CD1c-positive myeloid dendritic cell (primary cell): ENCODE results near the gene UBE2G2.

Source experiments
- DNase-seq: peaks from one replicate; pipeline ENCODE4 v3.0.0-alpha.2; 2016; ENCODE audit errors: extremely low spot score

UBE2G2 gene

DNA sequence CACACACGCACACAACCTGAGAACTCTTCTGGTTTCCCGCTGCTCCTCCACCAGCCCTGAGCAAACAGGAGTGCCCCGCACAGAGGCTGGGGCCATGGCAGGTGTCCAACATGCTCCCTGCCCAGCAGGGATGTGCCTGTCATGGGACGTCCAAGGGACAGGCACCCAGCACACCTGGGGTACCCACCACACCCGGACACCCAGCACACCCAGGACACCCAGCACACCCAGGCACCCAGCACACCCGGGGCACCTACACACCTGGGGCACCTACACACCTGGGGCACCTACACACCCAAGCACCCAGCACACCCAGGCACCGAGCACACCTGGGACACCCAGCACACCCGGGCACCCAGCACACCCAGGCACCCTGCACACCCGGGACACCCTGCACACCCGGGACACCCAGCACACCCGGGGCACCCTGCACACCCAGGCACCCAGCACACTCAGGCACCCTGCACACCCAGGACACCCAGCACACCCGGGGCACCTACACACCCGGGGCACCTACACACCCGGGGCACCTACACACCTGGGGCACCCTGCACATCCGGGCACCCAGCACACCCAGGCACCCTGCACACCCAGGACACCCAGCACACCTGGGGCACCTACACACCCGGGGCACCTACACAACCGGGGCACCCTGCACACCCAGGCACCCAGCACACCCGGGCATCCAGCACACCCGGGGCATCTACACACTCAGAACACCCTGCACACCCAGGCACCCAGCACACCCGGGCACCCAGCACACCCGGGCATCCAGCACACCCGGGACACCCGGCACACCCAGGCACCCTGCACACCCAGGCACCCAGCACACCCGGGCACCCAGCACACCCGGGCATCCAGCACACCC, 37.9 kb downstream of the UBE2G2 start:
- DNase-seq: no peak

DNA sequence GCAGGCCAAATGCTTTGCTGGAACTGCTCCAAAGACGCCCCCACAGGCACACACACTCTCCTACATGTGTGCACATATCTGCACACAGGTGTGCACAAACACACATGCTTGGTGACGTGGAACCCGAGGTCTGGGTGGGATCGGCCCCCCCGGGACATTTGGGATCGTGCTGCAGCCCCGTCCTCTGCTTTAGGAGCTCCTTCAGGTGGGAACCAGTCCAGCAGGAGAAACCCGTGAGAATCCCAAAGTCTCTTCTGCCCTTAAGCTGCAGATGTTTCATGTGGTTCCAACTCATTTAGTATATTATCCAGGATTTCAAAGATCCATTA, 38.6 kb downstream of the UBE2G2 start:
- DNase-seq: no peak

DNA sequence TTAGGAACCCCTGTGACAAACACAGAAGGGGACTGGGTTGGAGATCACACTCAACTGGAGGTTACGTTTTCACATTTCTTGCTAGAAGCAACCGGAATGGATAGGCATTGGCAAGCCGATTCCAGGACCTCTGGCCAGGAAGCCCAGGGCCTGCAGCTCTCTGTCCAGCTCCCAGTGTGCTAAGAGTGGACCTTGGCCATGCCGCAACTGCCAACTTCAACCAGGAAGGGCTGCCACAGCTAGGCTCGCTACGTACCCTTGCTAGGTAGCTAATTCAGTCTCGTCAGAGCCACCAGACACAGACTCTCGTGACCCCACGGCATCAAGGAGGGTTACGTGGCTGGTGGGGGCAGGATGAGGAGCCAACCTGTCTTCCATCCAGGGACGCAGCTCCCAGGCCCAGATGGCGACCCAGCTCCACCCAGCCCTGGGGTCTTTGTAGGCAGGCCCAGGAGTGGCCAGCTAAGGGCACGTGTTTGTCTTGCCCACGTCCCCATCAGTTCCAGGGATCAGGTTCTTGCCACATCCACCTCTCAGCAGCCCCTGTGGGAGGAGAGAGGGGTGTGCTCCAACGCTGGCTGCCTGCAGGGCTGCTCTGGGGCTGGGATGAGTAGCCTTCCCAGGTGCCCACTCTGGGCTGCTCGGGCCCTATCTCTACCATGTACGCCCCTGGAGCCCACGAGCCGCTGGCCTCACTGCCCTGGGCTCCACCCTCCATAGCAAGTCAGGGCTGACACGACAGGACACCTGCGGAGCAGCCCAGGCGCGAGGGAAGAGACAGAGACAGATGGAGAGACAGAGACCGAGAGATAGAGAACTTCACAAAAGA, 39.2 kb downstream of the UBE2G2 start:
- DNase-seq: no peak

DNA sequence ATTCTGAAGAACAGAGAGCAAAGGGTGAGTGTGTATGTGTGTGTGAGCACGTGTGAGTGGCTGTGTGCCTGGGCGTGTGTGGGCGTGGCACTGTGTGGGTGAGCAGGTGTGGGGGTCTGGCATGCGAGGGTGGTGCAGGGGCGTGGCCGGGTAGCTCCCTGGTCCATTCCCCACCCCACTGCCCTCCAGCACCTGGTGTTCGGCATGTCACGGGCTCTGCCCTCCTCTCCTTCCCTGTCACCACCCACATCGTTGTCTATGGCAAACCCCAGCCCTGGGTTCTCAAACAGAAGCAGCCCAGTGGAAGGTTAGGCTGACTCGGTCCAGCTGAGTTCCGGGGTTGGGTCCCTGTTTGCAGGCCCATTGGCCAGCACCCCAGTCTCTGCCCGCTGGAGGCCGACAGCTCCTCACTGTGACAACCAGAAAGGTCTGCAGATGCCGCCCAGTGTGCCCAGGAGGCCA, 39.8 kb downstream of the UBE2G2 start:
- no peak for DNase-seq

DNA sequence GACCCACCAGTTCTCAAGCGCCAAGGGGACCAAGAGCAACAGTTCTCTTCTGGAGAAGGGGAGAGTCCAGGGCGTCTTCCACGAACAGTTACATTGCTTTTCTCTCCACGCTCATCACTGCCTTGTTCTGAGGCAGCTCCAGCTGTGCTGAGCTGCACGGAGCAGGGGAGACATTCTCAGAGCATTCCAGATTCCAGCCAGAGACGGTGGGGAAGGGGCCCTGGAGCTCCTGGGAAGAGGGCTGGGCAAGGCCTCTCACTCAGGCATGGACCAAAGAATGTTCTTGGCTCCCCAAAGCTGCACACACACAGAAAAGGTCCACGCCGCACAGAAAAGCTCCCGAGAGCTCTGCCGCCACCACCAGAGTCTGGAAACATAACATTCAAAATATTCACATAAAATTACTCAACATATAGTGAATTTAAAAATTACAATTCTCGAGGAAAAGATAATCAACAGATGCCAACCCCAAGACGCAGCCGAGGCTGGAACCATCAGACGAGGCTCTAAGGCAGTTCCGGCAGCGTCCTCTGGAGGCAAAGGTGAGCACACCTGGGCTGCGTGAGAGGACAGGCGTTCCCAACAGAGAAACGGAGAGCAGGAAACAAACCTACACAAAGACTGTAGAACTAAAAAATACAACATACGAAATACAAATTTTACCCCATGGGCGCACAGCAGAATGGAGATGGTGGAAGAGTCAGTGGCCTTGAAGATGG, 40.5 kb downstream of the UBE2G2 start:
- no peak for DNase-seq

DNA sequence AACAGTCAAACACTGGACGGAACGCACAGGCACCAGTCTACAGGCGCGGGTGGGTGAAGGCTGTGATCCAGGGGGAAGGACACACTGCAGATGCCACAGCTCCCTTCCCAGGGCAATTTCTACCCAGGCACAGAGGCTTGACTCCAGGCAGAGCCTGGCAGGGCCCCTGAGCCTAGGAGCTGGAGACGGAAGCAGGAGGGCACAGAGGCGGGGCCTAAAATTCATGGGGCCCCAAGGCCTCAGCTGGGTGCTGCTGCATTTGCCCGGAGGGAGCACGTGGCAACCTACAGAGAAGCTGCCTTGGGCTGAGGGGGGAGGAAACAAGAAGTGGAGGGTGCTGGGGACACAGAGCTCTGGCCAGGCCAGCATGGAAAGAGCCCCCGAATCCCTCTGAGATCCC, 41.2 kb downstream of the UBE2G2 start:
- DNase-seq: no peak

DNA sequence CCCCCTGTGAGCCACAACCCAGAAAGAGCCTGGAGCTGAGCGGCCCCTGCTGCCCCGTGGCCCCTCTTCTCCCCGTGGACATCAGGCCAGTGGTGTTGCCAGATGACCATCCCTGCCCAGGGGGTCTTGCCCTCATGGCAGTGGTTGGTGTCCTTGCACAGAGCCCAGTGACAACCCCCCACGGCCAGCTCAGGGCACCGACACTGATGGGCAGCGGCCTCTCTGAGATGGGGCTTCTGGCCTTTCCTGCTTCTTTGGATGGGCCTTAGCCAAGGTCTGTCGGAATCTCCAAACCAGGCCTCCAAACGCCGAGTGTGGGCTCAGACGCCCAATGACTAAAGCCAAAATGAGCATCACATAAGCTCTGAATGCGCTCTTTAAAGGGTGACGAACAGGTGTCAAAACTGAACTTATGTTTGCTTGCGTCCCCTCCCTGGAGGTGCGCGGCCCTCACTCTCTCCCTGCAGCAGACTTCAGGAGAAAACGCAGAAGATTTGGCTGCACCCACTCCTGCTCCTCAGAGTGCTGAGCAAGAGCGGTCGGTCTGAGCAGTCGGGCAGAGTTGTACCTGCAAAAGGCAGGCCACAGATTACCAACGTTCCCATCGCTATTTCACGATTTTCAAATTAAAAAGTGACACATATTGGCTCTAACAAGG, 41.9 kb downstream of the UBE2G2 start:
- no peak for DNase-seq

DNA sequence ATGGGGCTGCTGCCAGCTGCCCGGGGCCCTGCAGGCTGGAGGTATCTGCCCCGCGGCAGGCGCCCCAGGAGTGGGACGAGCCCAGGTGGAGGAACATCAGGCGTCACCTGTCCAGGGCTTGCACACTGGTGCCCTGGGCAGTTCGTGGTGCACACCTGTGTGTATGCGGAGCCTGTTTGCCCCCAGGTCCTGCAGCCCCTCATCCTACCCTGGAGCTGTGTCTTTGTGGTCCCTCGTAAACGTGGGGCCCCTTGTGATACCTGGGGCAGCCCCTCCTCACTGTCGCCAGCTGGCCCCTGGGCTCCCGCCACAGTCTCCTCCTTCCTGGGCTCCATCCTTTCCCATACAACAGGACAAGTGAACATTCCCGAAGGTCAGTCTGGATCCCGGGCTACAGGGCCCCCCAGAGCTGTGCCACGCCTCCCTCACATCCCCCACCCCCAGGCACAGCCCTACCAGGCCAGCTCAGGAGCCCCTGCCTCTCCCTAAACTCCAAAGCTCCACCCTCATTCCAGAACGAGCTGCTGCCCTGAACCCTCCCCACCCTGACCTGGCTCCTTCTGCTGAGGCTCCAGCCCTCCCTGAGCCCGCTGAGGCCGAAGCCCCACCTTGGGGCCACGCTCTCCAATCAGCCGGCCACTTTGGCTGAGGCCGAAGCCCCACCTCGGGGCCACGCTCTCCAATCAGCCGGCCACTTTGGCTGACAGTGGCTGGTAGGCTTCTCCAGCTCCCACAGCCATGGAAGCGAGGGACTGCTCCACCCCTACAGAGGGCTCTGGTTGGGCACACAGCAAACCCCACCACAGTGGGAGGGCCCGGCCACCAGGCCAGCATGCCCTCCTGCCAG, 42.6 kb downstream of the UBE2G2 start:
- DNase-seq: no peak

DNA sequence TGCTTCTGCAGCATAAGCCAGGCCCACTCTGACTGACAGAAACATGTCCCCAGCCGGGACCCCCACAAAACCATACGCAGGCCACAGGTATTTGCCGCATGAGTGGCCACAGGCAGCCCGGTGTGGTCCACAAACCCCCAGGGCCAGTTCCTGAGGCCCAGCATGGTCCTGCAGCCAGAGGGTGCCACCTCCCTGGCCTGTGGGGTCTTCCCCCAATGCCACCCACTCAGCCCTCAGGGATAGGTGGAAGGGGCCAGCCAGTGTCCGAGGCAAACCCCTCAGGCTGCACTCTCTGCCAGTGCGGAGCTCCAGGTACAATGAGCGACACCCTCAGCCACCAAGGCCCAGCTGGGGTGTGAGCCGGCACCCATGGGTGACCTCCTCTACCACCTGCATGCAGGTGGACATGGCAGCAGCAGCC, 43.5 kb downstream of the UBE2G2 start:
- no peak for DNase-seq

DNA sequence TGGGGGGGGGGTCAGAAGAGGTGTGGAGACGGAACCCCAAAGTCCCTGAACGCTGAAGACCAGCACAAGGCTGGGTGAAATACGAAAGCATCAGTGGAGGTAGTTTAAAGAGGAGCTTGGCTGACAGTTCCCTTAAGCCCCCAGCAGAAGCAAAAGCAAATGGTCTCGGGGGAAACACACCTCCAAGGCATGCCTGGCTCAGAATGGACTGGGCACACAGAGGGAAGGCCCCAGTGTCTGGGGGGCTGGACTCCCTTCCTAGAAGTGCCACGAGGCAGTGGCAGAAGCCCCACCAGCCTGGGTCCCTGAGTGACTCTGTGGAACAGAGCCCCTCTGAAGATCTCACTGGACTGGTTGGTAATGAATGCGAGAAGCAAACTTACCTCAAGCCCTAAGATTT, 43.9 kb downstream of the UBE2G2 start:
- no peak for DNase-seq

DNA sequence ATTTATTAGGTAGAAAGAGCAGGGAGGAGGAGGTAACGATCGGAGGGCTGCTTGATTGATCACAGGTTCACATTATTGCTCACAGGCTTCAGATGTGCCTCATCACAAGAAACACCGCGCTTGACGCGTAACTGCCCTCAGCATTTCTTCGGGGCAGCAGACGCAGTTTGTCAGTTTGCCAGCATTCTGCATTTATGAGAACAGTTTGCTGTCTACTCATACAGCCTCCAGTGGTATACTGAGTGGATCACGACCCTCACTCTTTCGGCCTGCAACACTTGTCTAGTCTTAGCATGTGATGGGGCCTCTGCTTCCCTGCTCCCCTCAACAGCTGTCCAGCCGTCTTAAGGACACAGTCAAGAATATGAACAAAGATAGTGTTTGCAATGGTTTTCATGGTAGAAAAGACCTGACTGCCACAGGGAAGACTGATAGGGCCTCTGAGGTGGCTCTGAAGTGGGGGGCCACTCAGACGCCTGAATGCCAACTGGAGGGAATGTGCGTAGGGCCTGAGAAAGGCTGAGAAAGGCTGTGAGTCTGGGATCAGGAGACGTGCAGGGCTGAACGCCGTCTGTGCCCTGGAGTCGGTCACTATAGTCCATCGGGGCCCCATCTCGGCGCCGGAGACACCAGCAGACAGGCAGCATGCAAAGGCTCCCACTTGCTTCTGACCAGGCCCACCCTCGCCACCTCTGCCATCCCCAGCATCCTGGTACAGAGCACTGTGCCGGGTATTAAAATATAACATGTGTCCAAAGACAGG, 45.0 kb downstream of the UBE2G2 start:
- DNase-seq: no peak

DNA sequence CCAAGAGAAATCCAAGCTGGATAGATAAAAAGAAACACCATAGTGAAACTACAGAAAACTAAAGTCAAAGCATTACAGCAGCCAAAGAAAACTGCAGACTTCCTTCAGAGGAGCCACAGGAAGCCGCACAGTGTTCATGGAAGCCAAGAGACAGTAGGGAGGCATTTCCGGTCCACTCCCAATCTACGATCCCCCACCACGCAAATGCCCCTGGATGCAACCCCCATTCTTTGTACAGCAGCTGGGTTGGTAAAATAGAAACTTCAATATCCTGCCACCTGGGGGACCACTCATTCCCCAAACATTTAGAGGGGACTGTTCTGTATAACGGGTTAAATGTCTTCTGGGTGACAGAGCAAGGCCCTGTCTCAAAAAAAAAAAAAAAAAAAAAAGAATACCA, 46.4 kb downstream of the UBE2G2 start:
- no peak for DNase-seq

DNA sequence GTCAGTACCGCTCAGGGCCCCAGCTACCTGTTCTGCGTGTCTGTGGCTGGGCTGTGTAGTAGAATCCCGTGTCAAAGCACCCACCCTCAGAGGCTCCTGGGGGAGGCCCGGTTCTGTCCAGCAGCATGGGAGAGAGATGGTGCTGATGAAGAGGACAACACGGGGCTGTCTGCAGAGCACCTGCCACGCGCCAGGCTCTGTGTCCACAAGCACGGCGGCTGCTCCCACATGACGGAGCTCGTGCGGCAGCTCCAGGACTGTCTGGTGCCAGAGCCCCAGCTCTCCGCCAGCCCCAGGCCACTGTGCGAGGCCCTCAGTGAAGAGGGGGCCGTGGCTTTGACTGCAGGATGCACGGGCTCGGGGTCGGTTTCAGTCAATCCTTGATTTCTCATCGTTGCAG, 48.3 kb downstream of the UBE2G2 start:
- DNase-seq: no peak

DNA sequence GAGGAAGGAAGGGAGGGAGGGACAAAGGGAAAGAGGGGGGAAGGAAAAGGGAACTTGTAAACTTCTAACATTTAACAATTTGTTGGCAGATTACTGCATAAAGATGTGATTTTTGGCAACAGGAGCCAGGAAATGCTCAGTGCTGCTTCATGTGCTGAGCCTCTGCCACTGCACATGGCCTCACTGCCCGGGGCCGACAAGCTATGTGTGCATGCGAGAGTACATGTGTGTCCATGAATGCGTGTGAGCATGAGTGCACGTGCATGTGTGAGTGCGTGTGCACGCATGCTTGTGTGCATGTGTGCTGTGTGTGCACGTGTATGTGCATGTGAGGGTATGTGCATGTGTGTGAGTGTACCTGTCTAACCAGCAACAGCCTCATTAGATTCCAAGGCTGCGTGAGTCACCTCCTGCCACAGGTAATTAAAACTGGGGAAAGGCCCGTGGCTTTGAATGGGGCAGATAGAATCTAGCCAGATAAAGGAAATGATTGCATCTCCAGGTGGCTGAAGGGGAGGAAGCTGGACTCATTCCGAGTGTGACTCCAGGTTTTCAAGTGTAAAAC, 48.9 kb downstream of the UBE2G2 start:
- no peak for DNase-seq

DNA sequence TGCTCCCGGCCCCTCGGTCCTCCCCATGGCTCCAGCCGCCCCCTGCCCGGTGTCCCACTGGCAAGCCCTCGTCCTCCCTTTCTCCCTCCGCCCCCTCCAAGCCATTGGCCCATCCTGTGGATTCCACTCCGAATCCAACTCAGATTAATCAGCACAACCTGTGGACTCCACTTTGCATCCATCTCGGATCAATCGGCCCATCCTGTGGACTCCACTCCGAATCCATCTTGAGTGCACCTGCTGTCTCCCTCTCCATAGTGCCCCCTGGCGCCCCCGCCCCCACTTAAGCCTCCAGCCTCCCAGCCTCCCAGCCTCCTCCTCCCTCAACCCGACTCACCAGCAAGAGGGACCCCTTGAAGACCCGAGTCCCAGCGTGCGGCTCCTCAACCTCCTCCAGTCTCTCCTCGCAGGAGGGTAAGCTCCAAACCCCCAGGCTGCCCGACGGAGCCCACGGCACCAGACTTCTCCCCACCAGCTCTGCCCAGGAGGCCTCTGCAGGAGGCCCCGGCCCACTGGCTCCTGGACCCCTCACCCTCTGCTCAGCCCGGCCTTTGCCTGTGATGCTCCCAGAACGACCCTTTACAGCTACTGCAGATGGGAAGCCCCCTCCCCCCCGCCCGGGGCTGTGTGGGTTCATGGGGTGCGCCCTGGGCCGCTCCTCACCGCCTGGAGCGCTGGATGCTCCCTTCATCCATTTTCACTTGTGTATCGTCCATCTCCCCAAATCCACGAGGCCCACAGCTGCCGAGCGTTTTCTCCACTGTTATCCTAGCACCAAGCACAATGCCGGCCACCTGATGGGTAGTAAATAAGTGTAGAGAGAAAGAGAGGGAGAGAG, 49.6 kb downstream of the UBE2G2 start:
- DNase-seq: no peak

DNA sequence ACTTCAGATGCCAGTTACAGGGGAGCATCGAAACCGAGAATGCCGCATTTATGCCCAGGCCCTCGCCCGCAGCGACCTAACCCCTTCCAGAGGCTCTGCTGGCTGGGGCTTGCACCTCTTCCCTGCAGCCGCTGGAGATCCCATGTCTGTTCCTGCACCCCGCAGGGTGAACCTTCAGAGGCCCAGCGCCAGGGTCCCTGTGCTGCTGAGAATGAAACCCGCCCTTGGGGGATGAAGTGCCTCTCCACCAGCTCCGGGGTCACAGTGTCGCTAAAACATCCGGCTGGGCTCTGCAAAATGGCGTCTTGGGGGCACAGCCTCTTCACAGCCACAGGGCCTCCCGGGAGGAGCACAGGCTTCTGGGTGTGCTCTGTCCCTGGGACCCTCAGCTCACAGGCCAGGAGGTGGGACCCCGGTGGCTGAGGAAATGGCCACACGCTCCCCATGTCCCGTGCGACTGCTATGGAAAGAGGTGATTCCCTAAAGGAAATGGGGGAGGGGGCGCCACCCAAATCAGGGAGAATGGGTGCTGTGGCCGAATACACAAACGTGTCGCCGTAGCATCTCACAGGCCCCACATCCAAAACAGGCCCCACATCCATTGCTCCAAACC, 50.3 kb downstream of the UBE2G2 start:
- no peak for DNase-seq

DNA sequence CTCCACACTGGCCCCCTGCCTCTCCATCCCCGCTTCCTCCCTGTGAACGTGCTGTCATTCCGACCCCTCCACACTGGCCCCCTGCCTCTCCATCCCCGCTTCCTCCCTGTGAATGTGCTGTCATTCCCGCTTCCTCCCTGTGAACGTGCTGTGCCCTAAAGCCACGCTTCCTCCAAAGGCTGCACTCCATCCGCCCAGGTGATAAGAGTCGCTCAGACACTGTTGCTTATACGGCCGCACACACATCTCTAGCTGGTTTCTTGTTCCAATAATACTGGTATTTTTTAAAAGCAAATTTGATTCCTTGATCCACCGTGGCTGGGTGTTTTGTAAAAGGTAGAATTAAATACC, 51.0 kb downstream of the UBE2G2 start:
- no peak for DNase-seq
